ENCODE measurements around the gene FH.

GRCh38 chr1:241470361-241470760 is 49.2 kb downstream of the FH start:
- no peak for TF ChIP-seq U2AF2 (IDR thresholded peaks at IDR 0.05; ENCODE audit: low read depth, low read length)
- TF ChIP-seq RAD21 (CRISPR knock-in tag; IDR thresholded peaks at IDR 0.05) = no peak
- no peak for TF ChIP-seq ZBTB2 (CRISPR knock-in tag; IDR thresholded peaks at IDR 0.05; ENCODE audit: low read depth)
- no peak for TF ChIP-seq HDAC1 (CRISPR knock-in tag; IDR thresholded peaks at IDR 0.05)
- no peak for TF ChIP-seq SALL2 (CRISPR knock-in tag; IDR thresholded peaks at IDR 0.05)
- no peak for TF ChIP-seq LCORL (IDR thresholded peaks at IDR 0.05)
- no peak for TF ChIP-seq LCORL (CRISPR knock-in tag; IDR thresholded peaks at IDR 0.05)
- no peak for TF ChIP-seq SMC3 (IDR thresholded peaks at IDR 0.05; ENCODE audit: low read length)
- TF ChIP-seq, protein P1, sequence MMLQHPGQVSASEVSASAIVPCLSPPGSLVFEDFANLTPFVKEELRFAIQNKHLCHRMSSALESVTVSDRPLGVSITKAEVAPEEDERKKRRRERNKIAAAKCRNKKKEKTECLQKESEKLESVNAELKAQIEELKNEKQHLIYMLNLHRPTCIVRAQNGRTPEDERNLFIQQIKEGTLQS (CRISPR knock-in tag; IDR thresholded peaks at IDR 0.05) = no peak
- TF ChIP-seq KDM4B (CRISPR knock-in tag; IDR thresholded peaks at IDR 0.05) = no peak
- no peak for TF ChIP-seq CREM (IDR thresholded peaks at IDR 0.05)
- no peak for TF ChIP-seq CREM (CRISPR knock-in tag; IDR thresholded peaks at IDR 0.05)
- no peak for TF ChIP-seq ESRRA (CRISPR knock-in tag; IDR thresholded peaks at IDR 0.05; ENCODE audit: low read depth)
